Glutamatergic neuron (in vitro differentiated cells): ENCODE results near the gene KSR1. TPM values are rescaled to one million over a fixed set of nuclear protein-coding genes. Genes with fewer than 3 reads are reported as not detected.

Experiments used
- DNase-seq: peaks from one replicate; pipeline ENCODE4 v3.0.0; 2022
- H3K27ac Mint-ChIP-seq: one replicate; pipeline ENCODE4 v1.8.0; 2020; ENCODE audit warnings: mild to moderate bottlenecking, mixed read lengths, inconsistent platforms; ENCODE audit not compliant: unreplicated experiment
- H3K27me3 Mint-ChIP-seq: one replicate; pipeline ENCODE4 v1.8.0; 2020; ENCODE audit warnings: mild to moderate bottlenecking, moderate library complexity, mixed read lengths, inconsistent platforms; ENCODE audit not compliant: unreplicated experiment
- H3K36me3 Mint-ChIP-seq: one replicate; pipeline ENCODE4 v1.8.0; 2020; ENCODE audit warnings: mild to moderate bottlenecking, mixed read lengths, inconsistent platforms; ENCODE audit not compliant: unreplicated experiment
- H3K4me1 Mint-ChIP-seq: one replicate; pipeline ENCODE4 v1.8.0; 2020; ENCODE audit warnings: mild to moderate bottlenecking, low read depth, mixed read lengths, inconsistent platforms; ENCODE audit not compliant: unreplicated experiment
- H3K4me3 Mint-ChIP-seq: one replicate; pipeline ENCODE4 v1.8.0; 2020; ENCODE audit warnings: mild to moderate bottlenecking, mixed read lengths, inconsistent platforms; ENCODE audit not compliant: unreplicated experiment
- H3K9me3 Mint-ChIP-seq: one replicate; pipeline ENCODE4 v1.8.0; 2020; ENCODE audit warnings: mild to moderate bottlenecking, moderate library complexity, mixed read lengths, inconsistent platforms; ENCODE audit not compliant: unreplicated experiment
- CTCF ChIP-seq: fragments of 200-600 bp; sonication (generic); IDR thresholded peaks from one replicate; pipeline ENCODE4 v1.5.0; 2021; ENCODE audit not compliant: partially characterized antibody, unreplicated experiment
- total RNA-seq: library from RNA; stranded (reverse); fragmentation: NEBNext Ultra II Directional; extraction: Animal tissue kit (Norgen Biotek cat#: 25700); gene quantifications from one replicate; pipeline ENCODE4 v1.2.1, GENCODE V29; 2021; ENCODE audit not compliant: unreplicated experiment

The KSR1 gene
- total RNA-seq, 1 donor from 2014 or later = 203 TPM

GRCh38 chr17:27560668-27561067, 104.4 kb downstream of the KSR1 start:
- DNase-seq = no peak
- H3K27me3 Mint-ChIP-seq = peaks cover 4% of the 10 kb centered on the region
- peaks cover 17% of the 10 kb centered on the region for H3K9me3 Mint-ChIP-seq
- peaks cover 7% of the 10 kb centered on the region for H3K36me3 Mint-ChIP-seq
- no peak overlapping the region for H3K27ac Mint-ChIP-seq
- H3K4me3 Mint-ChIP-seq = no peak overlapping the region
- TF ChIP-seq CTCF = no peak
- H3K4me1 Mint-ChIP-seq = peaks cover 22% of the 10 kb centered on the region

GRCh38 chr17:27562777-27563455, 106.7 kb downstream of the KSR1 start:
- Mint-ChIP-seq H3K4me3 (no peak overlapping the region), H3K27me3 (peaks cover 5% of the 10 kb centered on the region), H3K27ac (no peak overlapping the region), H3K36me3 (peaks cover 4% of the 10 kb centered on the region), H3K4me1 (peaks cover 15% of the 10 kb centered on the region), H3K9me3 (peaks cover 17% of the 10 kb centered on the region)
- TF ChIP-seq CTCF = no peak
- no peak for DNase-seq

GRCh38 chr17:27563532-27563931, 107.3 kb downstream of the KSR1 start:
- Mint-ChIP-seq H3K27ac (no peak overlapping the region), H3K27me3 (peaks cover 8% of the 10 kb centered on the region), H3K4me1 (peaks cover 18% of the 10 kb centered on the region), H3K4me3 (no peak overlapping the region), H3K36me3 (no peaks in the 10 kb centered on the region), H3K9me3 (peaks cover 17% of the 10 kb centered on the region)
- no peak for DNase-seq
- TF ChIP-seq CTCF = no peak

- Mint-ChIP-seq H3K36me3 (no peaks in the 10 kb centered on the region), H3K27ac (no peak overlapping the region), H3K9me3 (peaks cover 14% of the 10 kb centered on the region), H3K4me3 (no peak overlapping the region), H3K4me1 (peaks cover 19% of the 10 kb centered on the region), H3K27me3 (peaks cover 10% of the 10 kb centered on the region)
- DNase-seq = no peak
- no peak for TF ChIP-seq CTCF
These were observed 108.2 kb downstream of the KSR1 start for GRCh38 chr17:27564463-27564862.

GRCh38 chr17:27565874-27566670, 109.8 kb downstream of the KSR1 start:
- H3K4me1 Mint-ChIP-seq = peaks cover 25% of the 10 kb centered on the region
- no peak for DNase-seq
- H3K4me3 Mint-ChIP-seq = no peak overlapping the region
- H3K27me3 Mint-ChIP-seq = peaks cover 10% of the 10 kb centered on the region
- no peak for TF ChIP-seq CTCF
- H3K36me3 Mint-ChIP-seq = no peaks in the 10 kb centered on the region
- H3K9me3 Mint-ChIP-seq = peaks cover 15% of the 10 kb centered on the region
- peak overlapping the region; percentile 4 for H3K27ac Mint-ChIP-seq
